ENCODE data around the gene TENM3. TPM values are rescaled to one million over a fixed set of nuclear protein-coding genes. Genes with fewer than 3 reads are reported as not detected.

Gene TENM3
- polyA plus RNA-seq, 1 of the 3 experiments (the other 2 are of a cell fraction): 10.4 TPM

GRCh38 chr4:182208526-182209050 lies 34.6 kb upstream of the TENM3 start (continued):
- no peak for TF ChIP-seq USF1 (IDR thresholded peaks at IDR 0.05; ENCODE audit: borderline replicate concordance, low read depth)
- TF ChIP-seq RXRA (IDR thresholded peaks at IDR 0.05; ENCODE audit: borderline replicate concordance, low read depth): no peak
- no peak for TF ChIP-seq EZH2phosphoT487 (IDR thresholded peaks at IDR 0.05; ENCODE audit: borderline replicate concordance, low read depth)
- TF ChIP-seq ELF1 (IDR thresholded peaks at IDR 0.05): no peak
- no peak for TF ChIP-seq SMC3 (IDR thresholded peaks at IDR 0.05; ENCODE audit: low read depth, low read length)

- H3K79me2 ChIP-seq (ENCODE audit: insufficient read depth): no peaks in the 10 kb centered on the region
- CTCF ChIA-PET: interaction anchor here (1.3 kb wide), 1 partner anchor 20 kb away, joined by 4 read pairs; no protein-coding TSS in a partner anchor
- no peaks in the 10 kb centered on the region for H3K9me2 ChIP-seq
- no peaks in the 10 kb centered on the region for H3F3A ChIP-seq (replicated peaks; ENCODE audit: insufficient read depth)
- H3K9ac ChIP-seq: no peak overlapping the region
- H3K4me2 ChIP-seq: no peak overlapping the region
- POLR2A ChIA-PET: no interaction called here
- no peak overlapping the region for H3K27ac ChIP-seq (ENCODE audit: low read depth in 2 of 2, low read length in 1 of 2)
- H3K27me3 ChIP-seq (ENCODE audit: insufficient read depth): no peaks in the 10 kb centered on the region
- H3K4me1 ChIP-seq (ENCODE audit: control insufficient read depth in 1 of 2, insufficient read depth in 2 of 2, low read depth in 1 of 2, low read length in 1 of 2): peaks cover 0 to 7% of the 10 kb centered on the region in 2 experiments; a peak in 2 of 4 replicates
- no peaks in the 10 kb centered on the region for H3K36me3 ChIP-seq (replicated peaks in 1 of 2; ENCODE audit: control insufficient read depth in 1 of 2, insufficient read depth in 2 of 2, low read length in 1 of 2)
- no peak overlapping the region for H2AFZ ChIP-seq (ENCODE audit: low read depth)
- H4K20me1 ChIP-seq (ENCODE audit: insufficient read depth): no peaks in the 10 kb centered on the region
- 70% methylated on average over 11 of the region's 11 CpGs for WGBS (ENCODE audit: low lambda C conversion rate)
- no peaks in the 10 kb centered on the region for H3K9me3 ChIP-seq
- no peak overlapping the region for H3K4me3 ChIP-seq (ENCODE audit: low read depth in 2 of 2, low read length in 1 of 2)
- DNase-seq: peak; percentile 77
- TF ChIP-seq ZBTB33 (IDR thresholded peaks at IDR 0.05; ENCODE audit: borderline replicate concordance, low read depth) (no peak), RFX5 (IDR thresholded peaks at IDR 0.05; ENCODE audit: low read length) (no peak), JUND (IDR thresholded peaks at IDR 0.05) (no peak), MAX (IDR thresholded peaks at IDR 0.05; ENCODE audit: low read depth) (peak; percentile 61; the same call in 1 of the 2 replicates), REST (IDR thresholded peaks at IDR 0.05; ENCODE audit: low read depth, low read length) (no peak), GATA2 (CRISPR knock-in tag; IDR thresholded peaks at IDR 0.05) (peak; percentile 90), POLR2AphosphoS5 (IDR thresholded peaks at IDR 0.05; ENCODE audit: low read depth, low read length) (no peak), PBX3 (IDR thresholded peaks at IDR 0.05) (no peak), EP300 (IDR thresholded peaks at IDR 0.05; ENCODE audit: borderline replicate concordance in 1 of 2, low read depth in 1 of 2, low read length in 1 of 2) (no peak), USF1 (IDR thresholded peaks at IDR 0.05; ENCODE audit: borderline replicate concordance, low read depth) (no peak), NFIC (IDR thresholded peaks at IDR 0.05; ENCODE audit: borderline replicate concordance) (no peak), ELF1 (IDR thresholded peaks at IDR 0.05) (no peak), FOXJ3 (CRISPR knock-in tag; IDR thresholded peaks at IDR 0.05) (peak; percentile 66), SMC3 (IDR thresholded peaks at IDR 0.05; ENCODE audit: low read depth, low read length) (no peak), CHD2 (IDR thresholded peaks at IDR 0.05; ENCODE audit: low read length, partially characterized antibody) (no peak), TCF12 (IDR thresholded peaks at IDR 0.05) (peak; percentile 22; the same call in 1 of the 2 replicates), CTCF (IDR thresholded peaks at IDR 0.05) (no peak)
Measured at GRCh38 chr4:182212211-182212761, 30.9 kb upstream of the TENM3 start.
